Dedifferentiated amniotic fluid mesenchymal stem cell (primary cell): ENCODE results near the gene ETV4.

ENCODE experiments used
- DNase-seq: peaks from one replicate; pipeline ENCODE4 v3.0.0-alpha.2; 2016; ENCODE audit errors: extremely low spot score

The ETV4 gene

GRCh38 chr17:43572368-43572980 lies 26.3 kb upstream of the ETV4 start:
- DNase-seq = no peak

GRCh38 chr17:43570518-43570928 lies 24.4 kb upstream of the ETV4 start:
- DNase-seq = no peak

GRCh38 chr17:43568506-43569082 lies 22.5 kb upstream of the ETV4 start:
- no peak for DNase-seq

- DNase-seq = no peak
Observed at GRCh38 chr17:43563600-43564594, 17.8 kb upstream of the ETV4 start.

- DNase-seq = no peak
Observed at GRCh38 chr17:43562679-43563599, 16.8 kb upstream of the ETV4 start.

GRCh38 chr17:43560461-43561427 lies 14.6 kb upstream of the ETV4 start:
- no peak for DNase-seq

GRCh38 chr17:43559161-43559816 lies 13.1 kb upstream of the ETV4 start:
- DNase-seq = no peak

GRCh38 chr17:43558805-43559160 lies 12.6 kb upstream of the ETV4 start:
- DNase-seq = no peak

GRCh38 chr17:43556292-43556691 lies 10.2 kb upstream of the ETV4 start:
- DNase-seq = no peak

- no peak for DNase-seq
Observed at GRCh38 chr17:43554857-43555256, 8.7 kb upstream of the ETV4 start.

GRCh38 chr17:43553573-43553972 lies 7.4 kb upstream of the ETV4 start:
- DNase-seq = no peak

- DNase-seq = no peak
Observed at GRCh38 chr17:43552229-43552837, 6.2 kb upstream of the ETV4 start.

- DNase-seq = no peak
Observed at GRCh38 chr17:43550754-43551153, 4.6 kb upstream of the ETV4 start.

GRCh38 chr17:43549496-43549895 lies 3.4 kb upstream of the ETV4 start:
- no peak for DNase-seq

GRCh38 chr17:43548689-43549379 lies 2.7 kb upstream of the ETV4 start:
- no peak for DNase-seq

- DNase-seq = no peak
Observed at GRCh38 chr17:43547659-43548256, 1.6 kb upstream of the ETV4 start.

- DNase-seq = no peak
Observed at GRCh38 chr17:43547189-43547550, 1.0 kb upstream of the ETV4 start.

- DNase-seq = no peak
Observed at GRCh38 chr17:43545383-43545632, 832 bp downstream of the ETV4 start.
